GM18858 (cell line): ENCODE measurements around the gene PHYKPL.
A peak's percentile ranks its signal among the peaks of the same experiment; 100 is the strongest.
"Not testable (repeated sequence)": the region's sequence is repeated elsewhere in the genome, so short reads cannot be mapped to it uniquely, and the experiment has no call there.

Source experiments
- ATAC-seq: cut with Tn5 transposase; IDR thresholded peaks from one replicate; pipeline ENCODE4 v1.9.1; 2021; ENCODE audit not compliant: unreplicated experiment

PHYKPL gene

DNA sequence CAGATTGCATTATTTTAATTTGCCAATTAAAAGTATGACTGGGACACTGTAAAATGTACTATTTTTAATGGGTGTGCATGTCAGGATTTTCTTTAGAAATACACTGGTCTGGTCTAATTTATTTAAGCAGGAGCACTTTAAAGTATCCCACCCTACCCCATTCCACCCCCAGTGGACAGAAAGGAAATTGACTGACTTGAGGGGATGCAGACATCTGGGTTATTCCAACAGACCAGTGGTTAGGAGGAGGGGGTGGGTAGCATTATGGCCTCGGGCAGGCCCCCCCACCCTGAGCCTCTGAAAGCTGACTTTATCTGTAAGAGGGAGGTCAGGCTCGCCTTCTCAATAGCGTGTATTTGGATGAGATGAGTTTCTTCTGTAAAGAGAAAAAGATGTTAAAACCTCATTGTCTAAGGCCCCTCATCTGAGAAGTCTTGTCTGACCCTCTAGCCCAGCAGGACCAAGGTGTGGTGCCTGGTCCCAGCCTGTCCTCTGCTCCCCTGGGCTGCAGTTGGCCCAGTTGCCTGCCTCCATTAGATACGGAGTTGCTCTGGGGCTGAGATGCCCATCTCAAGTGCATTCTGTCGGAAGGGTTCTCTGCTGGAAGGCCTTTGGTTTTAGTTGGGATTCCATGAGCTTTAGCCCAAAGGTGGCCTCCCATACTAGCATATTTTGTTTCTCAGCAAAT lies 23.9 kb downstream of the PHYKPL start:
- no peak for ATAC-seq

DNA sequence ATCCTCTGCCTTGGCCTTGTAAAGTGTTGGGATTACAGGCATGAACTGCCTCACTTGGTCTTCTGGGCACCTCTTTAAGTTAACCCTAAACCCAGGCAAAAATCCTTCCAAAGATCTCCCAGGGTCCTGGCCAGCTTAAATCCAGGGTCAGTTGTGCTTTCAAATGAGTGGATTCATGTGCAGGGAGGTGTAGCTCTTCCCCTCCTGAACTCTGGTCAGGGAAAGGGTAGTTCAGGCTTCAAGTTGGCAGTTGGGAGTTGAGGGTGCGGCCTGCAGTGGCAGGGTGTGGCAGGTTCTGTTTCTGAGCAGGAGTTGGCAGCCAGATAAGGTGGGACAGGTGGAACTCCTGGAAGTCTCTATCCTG lies 24.7 kb downstream of the PHYKPL start:
- ATAC-seq = no peak

DNA sequence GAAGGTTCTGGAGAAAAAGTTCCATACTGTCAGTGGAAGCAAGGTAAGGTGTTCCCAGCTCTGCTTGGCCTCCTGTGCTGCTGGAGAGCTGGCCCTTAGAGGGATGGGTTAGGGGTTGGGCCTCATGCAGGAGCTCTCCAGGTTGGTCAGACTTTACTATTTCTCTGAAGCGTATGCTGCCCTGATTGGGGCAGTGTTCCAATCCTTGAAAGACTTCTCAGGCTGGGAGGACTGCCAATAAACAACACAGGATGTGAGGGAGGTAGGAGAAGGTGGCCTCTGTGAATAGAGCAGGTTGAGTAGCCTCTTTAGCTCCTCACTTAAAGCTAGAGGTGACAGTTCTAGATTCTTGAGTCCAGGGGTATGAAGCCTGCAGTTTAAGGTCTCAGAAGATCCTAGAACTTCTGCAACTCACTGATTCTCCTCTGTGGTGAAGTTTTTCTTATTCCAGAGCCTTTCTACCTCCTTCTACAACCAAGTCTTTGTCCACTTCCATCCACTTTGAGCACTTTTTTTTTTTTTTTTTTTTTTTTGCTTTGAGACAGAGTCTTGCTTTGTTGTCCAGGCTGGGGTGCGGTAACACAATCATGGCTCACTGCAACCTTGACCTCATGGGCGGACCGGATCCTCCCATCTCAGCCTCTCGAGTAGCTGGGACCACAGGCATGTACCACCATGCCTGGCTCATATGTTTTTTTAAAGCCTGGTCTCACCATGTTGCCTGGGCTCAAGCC lies 25.3 kb downstream of the PHYKPL start:
- no peak for ATAC-seq

- no peak for ATAC-seq
Observed at GRCh38 chr5:178206166-178207101, 26.2 kb downstream of the PHYKPL start.

DNA sequence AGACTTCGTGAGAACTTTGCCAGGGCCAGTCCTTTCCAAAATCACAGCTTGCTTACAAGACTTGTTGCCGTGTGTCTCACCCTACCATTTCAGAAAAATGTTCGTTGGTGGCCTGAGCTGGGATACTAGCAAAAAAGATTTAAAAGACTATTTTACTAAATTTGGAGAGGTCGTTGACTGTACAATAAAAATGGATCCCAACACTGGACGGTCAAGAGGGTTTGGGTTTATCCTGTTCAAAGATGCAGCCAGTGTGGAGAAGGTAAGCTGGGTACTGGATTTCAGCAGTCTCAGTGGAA lies 26.9 kb downstream of the PHYKPL start:
- ATAC-seq = no peak

GRCh38 chr5:178204935-178205748 lies 27.5 kb downstream of the PHYKPL start:
- peak; percentile 29 for ATAC-seq

- ATAC-seq = peak; percentile 67
Observed at GRCh38 chr5:178204182-178204934, 28.2 kb downstream of the PHYKPL start, which contains the start of gene HNRNPAB. TSS of gene HNRNPAB (plus strand) at chr5:178204533. CDS start at chr5:178204838, 305 bp downstream.

- no peak for ATAC-seq
Observed at GRCh38 chr5:178203670-178204181, 28.9 kb downstream of the PHYKPL start.

DNA sequence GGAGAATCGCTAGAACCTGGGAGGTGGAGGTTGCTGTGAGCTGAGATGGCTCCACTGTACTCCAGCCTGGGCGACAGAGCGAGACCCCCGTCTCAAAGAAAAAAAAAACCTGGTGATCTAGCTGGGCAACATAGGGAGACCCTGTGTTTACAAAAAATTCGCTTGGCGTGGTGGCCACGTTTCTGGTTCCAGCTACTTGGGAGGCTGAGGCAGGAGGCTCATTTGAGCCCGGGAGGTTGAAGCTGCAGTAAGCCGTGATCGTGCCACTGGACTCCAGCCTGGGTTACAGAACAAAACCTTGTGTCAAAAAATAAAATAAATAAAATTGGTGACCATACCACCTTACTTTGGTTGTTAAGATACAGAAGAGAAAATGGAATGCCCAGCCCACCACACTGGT lies 30.1 kb downstream of the PHYKPL start:
- no peak for ATAC-seq

- no peak for ATAC-seq
Observed at GRCh38 chr5:178201927-178202235, 30.7 kb downstream of the PHYKPL start.

DNA sequence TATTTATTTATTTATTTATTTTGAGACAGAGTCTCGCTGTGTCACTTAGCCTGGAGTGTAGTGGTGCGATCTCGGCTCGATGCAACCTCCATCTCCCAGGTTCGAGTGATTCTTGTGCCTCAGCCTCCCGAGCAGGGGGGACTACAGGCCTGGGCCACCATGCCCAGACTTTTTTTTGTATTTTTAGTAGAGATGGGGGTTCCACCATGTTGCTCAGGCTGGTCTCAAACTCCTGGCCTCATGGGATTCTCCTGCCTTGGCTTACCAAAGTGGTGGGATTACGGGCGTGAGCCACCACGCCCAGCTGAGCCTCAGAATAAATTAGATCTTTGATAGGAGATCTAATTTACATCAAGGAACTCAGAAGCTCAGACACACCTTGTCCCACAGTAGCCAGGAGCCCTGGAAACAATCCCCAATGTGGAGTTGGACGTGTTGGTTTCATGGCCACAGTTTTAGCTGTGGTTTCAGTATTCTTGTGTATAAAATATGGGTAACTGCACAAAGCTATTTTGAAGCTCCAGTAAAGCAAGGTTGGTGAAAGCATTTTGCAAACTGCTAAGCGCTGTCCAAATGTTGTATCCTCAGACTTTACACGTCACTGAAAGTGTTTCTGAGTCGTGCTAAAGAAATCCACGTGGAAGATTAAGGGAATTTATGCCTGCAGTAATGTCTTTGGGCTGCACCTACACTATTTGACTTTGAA lies 31.2 kb downstream of the PHYKPL start:
- ATAC-seq = no peak

- no peak for ATAC-seq
Observed at GRCh38 chr5:178199581-178200434, 32.8 kb downstream of the PHYKPL start.

DNA sequence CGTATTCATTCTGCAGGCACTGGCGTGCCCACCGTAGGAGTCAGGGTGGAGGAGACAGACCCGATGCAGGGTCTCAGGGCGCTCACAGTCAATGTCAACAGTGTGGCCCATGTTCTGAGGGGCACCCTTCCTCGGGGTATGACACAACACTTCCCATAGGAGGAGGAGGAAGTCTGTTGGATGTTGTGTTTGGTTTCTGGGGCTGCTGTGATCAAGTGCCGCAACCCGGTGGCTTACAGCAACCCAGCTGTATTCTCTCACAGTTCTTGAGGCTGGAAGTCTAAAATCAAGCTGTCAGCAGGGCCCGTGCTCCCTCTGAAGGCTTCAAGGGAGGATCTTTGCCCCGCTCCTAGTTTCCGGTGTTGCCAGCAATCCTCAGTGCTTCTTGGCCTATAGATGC lies 33.9 kb downstream of the PHYKPL start:
- no peak for ATAC-seq

DNA sequence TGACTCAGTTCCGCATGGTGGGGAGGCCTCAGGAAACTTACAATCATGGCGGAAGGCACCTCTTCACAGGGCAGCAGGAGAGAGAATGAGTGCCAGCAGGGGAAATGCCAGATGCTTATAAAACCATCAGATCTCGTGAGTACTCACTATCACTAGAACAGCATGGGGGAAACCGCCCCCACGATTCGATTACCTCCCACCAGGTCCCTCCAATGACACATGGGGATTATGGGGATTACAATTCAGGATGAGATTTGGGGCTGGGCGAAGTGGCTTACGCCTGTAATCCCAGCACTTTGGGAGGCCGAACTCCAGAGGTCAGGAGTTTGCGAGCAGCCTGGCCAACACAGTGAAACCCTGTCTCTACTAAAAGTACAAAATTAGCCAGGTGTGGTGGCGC lies 34.5 kb downstream of the PHYKPL start:
- ATAC-seq = not testable (repeated sequence)

GRCh38 chr5:178196986-178197385 lies 35.6 kb downstream of the PHYKPL start:
- ATAC-seq = no peak

GRCh38 chr5:178196281-178196812 lies 36.3 kb downstream of the PHYKPL start:
- ATAC-seq = no peak

DNA sequence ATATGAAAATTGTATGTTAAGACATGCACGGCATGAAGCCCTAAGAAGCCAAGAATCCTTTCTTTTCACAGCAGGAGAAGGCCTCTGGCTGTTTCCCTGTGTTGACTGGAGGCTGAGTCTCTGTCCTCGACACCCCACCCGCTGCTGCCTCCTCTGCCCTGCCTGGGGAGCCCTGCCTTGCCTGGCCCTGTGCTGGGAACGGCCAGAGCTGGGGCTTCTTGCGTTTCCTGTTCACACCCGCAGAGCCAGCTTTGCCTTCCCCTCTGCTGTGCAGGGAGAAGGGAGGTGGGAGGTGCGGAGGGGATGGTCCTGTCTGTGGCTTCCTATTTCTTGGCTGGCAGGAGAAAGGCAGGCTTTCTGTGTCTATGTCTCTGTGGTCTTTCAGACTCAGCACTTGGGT lies 38.6 kb downstream of the PHYKPL start:
- ATAC-seq = no peak

DNA sequence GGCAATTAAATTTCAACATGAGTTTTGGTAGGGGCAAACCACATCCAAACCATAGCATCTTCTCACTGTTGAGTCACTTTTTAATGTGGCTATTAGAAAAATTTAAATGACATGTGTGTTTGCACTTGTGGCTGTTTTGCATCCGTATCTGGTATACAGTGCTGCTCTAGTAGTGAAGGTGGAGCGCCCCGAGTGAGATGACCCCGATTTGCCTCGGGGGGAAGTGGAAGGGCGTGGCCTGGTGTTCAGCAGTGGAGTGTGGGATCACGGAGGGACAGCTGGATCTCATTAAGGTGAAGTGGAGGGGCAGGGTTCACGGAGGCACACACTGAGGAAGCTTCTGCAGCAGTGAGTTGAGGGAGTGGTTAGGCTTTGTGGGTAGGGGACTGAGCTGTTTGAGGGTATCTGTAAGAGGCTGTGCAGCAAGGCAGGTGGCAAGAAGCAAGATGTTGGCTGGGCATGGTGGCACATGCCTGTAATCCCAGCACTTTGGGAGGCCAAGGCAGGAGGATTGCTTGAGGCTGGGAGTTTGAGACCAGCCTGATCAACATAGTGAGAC lies 39.3 kb downstream of the PHYKPL start:
- ATAC-seq = no peak
